HL-60 (cell line): Measurements from ENCODE around the gene RAI1.

Source experiments
- DNase-seq, 2 experiments: peaks; one replicate each; pipeline ENCODE4 v3.0.0-alpha.2; 2010 to 2020; ENCODE audit warnings: low read depth in 1 of 2, low spot score in 1 of 2
- H3K27ac ChIP-seq: fragments of 250-450 bp; sonication (Bioruptor Pico); replicated peaks from 2 replicates; pipeline ENCODE4 v1.5.1; 2020; ENCODE audit warnings: mild to moderate bottlenecking, moderate library complexity
- H3K27me3 ChIP-seq: fragments of 250-450 bp; sonication (Bioruptor Pico); 2 replicates; pipeline ENCODE4 v1.5.1; 2021; ENCODE audit warnings: mild to moderate bottlenecking, moderate library complexity; ENCODE audit not compliant: insufficient read depth, poor library complexity, severe bottlenecking
- H3K4me3 ChIP-seq: replicated peaks from 2 replicates; pipeline ENCODE4 v1.5.1; 2011; ENCODE audit warnings: mild to moderate bottlenecking, control low read depth, low read length; ENCODE audit not compliant: insufficient read depth
- CTCF ChIP-seq: IDR thresholded peaks from one replicate; pipeline ENCODE4 v1.5.1; 2011; ENCODE audit warnings: low read length, control low read depth, inconsistent platforms; ENCODE audit not compliant: insufficient read depth
- GABPA ChIP-seq: IDR thresholded peaks from 2 replicates; pipeline ENCODE4 v1.6.1; 2012; ENCODE audit warnings: low read depth
- POLR2AphosphoS5 ChIP-seq: IDR thresholded peaks from 2 replicates; pipeline ENCODE4 v1.6.1; 2012; ENCODE audit warnings: low read depth
- SPI1 ChIP-seq: IDR thresholded peaks from 2 replicates; pipeline ENCODE4 v1.6.1; 2012; ENCODE audit warnings: low read depth, mild to moderate bottlenecking, borderline replicate concordance
- TF ChIP-seq, protein P1 (sequence below): IDR thresholded peaks from 2 replicates; pipeline ENCODE4 v1.6.1; 2012; ENCODE audit warnings: low read depth; ENCODE audit not compliant: insufficient replicate concordance

RAI1 gene

GRCh38 chr17:17754719-17755686 is 73.7 kb downstream of the RAI1 start:
- no peak for TF ChIP-seq CTCF
- no peak for TF ChIP-seq POLR2AphosphoS5
- TF ChIP-seq, protein P1, sequence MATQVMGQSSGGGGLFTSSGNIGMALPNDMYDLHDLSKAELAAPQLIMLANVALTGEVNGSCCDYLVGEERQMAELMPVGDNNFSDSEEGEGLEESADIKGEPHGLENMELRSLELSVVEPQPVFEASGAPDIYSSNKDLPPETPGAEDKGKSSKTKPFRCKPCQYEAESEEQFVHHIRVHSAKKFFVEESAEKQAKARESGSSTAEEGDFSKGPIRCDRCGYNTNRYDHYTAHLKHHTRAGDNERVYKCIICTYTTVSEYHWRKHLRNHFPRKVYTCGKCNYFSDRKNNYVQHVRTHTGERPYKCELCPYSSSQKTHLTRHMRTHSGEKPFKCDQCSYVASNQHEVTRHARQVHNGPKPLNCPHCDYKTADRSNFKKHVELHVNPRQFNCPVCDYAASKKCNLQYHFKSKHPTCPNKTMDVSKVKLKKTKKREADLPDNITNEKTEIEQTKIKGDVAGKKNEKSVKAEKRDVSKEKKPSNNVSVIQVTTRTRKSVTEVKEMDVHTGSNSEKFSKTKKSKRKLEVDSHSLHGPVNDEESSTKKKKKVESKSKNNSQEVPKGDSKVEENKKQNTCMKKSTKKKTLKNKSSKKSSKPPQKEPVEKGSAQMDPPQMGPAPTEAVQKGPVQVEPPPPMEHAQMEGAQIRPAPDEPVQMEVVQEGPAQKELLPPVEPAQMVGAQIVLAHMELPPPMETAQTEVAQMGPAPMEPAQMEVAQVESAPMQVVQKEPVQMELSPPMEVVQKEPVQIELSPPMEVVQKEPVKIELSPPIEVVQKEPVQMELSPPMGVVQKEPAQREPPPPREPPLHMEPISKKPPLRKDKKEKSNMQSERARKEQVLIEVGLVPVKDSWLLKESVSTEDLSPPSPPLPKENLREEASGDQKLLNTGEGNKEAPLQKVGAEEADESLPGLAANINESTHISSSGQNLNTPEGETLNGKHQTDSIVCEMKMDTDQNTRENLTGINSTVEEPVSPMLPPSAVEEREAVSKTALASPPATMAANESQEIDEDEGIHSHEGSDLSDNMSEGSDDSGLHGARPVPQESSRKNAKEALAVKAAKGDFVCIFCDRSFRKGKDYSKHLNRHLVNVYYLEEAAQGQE = no peak
- TF ChIP-seq SPI1 = no peak
- no peak for TF ChIP-seq GABPA
- Histone ChIP-seq H3K4me3 (no peak overlapping the region), H3K27me3 (no peaks in the 10 kb centered on the region), H3K27ac (no peak overlapping the region)
- no peak for DNase-seq

DNA sequence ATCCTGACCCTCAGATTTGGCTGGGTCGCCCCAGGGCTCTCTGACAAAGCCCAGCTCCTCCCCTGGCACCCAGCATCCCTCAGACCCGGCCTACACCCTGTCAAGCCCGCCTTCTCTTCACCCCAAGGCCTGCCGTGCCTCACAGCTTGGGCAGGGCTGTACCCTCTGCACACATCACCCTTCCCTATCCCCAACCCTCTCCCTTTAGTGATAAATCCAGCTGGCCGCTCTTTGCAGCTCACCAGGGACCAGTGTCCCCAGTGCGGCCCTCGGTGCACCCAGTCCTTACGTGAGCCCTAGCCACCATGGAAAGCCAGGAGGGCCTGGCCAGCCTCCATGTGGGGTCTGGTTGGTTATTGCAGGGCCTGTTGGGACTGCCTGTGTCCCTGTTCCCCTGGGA is 74.5 kb downstream of the RAI1 start:
- TF ChIP-seq, protein P1 = no peak
- TF ChIP-seq SPI1 (no peak), CTCF (no peak), GABPA (no peak), POLR2AphosphoS5 (no peak)
- DNase-seq = no peak
- H3K27ac ChIP-seq = no peak overlapping the region
- no peak overlapping the region for H3K4me3 ChIP-seq
- H3K27me3 ChIP-seq = no peaks in the 10 kb centered on the region

DNA sequence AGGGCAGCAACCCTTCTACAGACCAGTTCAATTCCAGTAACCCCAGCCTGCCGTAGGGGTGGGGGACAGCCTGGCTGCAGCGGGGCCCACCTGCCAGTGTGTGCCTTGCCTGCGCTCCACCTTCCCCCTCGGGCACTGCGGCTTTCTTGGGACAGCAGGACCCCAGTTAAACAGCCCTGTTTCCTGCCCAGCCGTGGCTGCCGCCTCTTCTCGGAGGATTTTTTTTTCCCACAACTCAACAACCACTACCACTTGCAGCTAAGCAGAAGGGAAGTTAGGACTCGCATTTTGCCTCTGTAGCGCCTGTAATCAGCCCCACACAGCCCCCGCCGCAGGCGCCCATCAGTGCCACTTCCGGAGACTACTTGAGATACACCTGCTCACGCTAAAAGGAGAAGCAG is 76.1 kb downstream of the RAI1 start:
- Histone ChIP-seq H3K27ac (peak overlapping the region; percentile 52), H3K4me3 (no peak overlapping the region), H3K27me3 (no peaks in the 10 kb centered on the region)
- peak in 1 of 2 experiments; percentile 66 for DNase-seq
- TF ChIP-seq SPI1 (peak; percentile 32; the same call in 1 of the 2 replicates), POLR2AphosphoS5 (0 out of 2 replicates have a peak, but pooled peaks have one; percentile 19), GABPA (no peak), CTCF (no peak)
- TF ChIP-seq, protein P1 = no peak
